ENCODE results near the gene LEP.

LEP gene

DNA sequence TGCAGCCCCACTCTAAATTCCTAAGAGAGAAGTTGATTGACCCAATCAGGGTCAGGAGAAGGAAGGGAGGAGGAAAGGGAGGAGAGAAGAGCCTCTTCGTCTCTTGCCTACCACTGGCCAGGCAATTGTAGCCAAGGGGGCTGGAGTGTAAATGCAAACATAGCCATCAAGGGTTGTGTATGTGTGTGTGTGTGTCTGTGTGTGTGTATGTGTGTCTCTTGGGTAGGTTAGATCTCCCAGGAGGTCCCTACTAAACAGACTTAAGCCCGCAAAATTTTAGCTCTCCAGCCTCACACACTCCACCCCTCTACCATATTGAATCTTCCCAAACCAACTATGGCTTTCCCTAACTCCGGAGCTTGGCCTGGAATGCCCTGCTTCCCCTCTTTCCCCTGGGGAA, 3.8 kb downstream of the LEP start:
- no peak for DNase-seq (ENCODE audit: low read depth in 2 of 3, low spot score in 1 of 3)

DNA sequence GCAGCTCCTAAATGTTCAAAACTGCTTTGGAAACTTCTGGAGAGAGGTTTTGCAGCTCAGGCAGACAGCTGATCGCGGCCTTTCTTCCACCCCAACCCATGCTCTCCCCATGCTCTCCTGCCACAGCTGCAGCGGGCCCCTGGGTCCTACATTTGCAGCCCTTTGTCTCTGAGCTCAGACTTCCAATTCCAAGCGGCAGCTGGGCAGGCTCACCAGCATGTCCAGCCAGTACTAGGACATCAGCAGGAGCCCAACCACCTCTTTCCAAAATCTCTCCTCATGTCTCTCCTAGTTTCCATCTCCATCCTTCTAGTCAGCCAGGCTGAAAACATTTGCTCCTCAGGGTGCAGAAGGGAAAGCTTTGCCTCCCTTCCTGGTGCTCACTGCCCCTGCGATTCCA, 6.0 kb downstream of the LEP start:
- DNase-seq (ENCODE audit: low read depth in 2 of 3, low spot score in 1 of 3): no peak

GRCh38 chr7:128247640-128248194, 6.6 kb downstream of the LEP start:
- DNase-seq (ENCODE audit: low read depth in 2 of 3, low spot score in 1 of 3): no peak

DNA sequence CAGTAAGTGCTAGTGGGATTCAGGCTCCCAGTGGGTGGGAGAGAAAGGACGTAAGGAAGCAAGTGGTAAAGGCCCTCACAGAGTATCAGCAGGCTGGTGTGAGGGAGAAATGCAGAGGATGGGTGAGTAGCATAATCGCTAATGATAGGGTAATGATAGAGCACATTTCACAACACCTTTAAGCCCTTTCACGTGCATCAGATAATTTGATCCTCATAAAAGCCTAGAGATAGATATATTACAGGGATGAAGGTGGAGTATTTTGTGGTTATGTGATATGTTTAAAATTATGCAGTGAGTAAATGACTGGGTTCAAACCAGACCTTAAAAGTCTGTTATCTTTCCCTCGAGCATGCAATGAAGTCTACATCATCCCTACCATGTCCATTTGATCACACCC, 10.3 kb downstream of the LEP start:
- DNase-seq (ENCODE audit: low read depth in 2 of 3, low spot score in 1 of 3): no peak

GRCh38 chr7:128253701-128254100, 12.6 kb downstream of the LEP start:
- DNase-seq (ENCODE audit: low read depth in 2 of 3, low spot score in 1 of 3): no peak

DNA sequence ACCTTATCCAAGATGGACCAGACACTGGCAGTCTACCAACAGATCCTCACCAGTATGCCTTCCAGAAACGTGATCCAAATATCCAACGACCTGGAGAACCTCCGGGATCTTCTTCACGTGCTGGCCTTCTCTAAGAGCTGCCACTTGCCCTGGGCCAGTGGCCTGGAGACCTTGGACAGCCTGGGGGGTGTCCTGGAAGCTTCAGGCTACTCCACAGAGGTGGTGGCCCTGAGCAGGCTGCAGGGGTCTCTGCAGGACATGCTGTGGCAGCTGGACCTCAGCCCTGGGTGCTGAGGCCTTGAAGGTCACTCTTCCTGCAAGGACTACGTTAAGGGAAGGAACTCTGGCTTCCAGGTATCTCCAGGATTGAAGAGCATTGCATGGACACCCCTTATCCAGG, 13.4 kb downstream of the LEP start:
- DNase-seq (ENCODE audit: low read depth in 2 of 3, low spot score in 1 of 3): no peak

DNA sequence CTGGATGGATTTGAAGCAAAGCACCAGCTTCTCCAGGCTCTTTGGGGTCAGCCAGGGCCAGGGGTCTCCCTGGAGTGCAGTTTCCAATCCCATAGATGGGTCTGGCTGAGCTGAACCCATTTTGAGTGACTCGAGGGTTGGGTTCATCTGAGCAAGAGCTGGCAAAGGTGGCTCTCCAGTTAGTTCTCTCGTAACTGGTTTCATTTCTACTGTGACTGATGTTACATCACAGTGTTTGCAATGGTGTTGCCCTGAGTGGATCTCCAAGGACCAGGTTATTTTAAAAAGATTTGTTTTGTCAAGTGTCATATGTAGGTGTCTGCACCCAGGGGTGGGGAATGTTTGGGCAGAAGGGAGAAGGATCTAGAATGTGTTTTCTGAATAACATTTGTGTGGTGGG, 14.2 kb downstream of the LEP start:
- no peak for DNase-seq (ENCODE audit: low read depth in 2 of 3, low spot score in 1 of 3)

DNA sequence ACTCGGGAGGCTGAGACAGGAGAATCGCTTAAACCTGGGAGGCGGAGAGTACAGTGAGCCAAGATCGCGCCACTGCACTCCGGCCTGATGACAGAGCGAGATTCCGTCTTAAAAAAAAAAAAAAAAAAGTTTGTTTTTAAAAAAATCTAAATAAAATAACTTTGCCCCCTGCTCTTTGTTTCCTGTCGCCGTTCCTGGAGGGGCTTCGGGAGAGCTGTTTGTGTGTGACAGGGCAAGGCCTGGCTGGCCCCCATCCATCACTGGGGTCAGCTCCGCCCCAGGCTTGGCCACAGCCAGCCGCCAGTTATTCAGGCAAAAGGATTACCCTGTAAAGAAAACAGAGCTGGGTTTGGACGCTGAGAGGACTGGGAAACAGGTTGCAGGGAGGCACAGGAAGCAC, 16.4 kb downstream of the LEP start:
- DNase-seq (ENCODE audit: low read depth in 2 of 3, low spot score in 1 of 3): no peak

DNA sequence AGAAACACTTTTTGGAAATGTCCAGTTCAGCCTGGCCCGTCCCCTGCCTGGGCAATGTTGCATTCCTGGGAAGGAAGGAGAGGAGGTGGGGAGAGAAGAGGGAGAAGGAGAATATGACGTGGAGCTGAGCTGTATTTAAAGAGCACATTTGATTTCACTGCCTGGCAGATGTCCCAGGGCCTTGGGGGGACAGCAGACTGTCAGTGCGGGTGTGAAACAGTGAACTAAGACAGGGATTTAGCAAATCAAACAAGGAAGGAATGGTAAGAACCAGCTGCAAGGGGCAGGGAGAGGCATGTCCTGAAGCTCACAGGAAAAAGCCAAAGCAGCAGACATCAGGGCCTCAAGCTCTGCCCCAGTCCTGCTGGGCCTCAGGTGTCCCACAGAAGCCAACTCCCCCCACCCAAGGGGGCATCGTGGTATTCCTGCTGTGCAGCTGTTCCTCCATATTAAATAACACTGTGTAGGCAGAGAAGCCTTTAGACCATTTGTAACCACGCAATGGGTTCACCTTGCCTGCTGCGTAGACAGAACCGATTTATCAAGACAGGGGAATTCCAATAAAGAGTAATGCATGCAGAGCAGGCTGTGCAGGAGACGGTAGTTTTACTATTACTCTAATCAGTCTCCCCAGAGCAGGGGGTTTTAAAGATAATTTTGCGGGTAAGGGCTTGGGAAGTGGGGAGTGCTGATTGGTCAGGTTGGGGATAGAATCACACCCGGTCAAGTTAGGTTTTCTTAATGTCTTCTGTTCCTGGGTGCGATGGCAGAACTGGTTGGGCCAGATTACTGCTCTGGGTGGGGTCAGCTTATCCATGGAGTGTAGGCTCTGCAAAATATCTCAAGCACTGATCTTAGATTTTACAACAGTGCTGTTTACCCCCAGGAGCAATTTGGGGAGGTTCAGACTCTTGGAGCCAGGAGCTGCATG, 18.3 kb downstream of the LEP start:
- no peak for DNase-seq (ENCODE audit: low read depth in 2 of 3, low spot score in 1 of 3)

DNA sequence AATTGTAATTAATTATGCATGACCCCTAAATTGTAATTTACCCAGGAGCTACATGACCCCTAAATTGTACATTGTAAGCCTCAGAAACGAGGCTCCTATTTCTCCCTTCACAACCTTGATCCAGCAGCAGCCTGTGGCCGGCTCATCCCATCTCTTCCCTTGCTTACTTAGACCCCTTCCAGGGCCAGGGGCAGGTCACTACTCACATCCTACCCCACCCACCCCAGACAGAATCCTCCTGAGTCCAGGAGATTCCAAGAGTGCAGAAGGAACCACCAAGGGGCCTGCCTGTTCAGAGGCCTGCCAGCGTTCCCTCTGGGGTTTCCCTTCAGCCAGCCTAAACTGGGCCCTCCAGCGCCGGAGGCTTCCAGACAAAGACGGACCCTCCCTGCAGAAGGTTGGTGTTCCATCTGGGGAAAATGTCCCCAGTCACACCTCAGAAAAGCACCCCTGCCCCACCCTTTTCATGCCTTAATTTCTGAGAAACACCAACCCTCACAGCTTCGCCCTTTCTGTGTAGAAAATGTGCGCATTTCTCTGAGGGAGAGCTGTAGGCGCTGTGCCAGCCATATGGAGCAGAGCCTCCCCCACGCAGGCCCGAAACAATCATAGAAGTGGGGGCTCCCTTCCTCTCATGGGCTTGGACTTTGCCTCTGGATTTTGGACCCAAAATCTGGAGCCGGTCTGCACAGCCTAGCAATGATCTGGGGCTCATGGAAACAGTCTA, 19.2 kb downstream of the LEP start:
- DNase-seq (ENCODE audit: low read depth in 2 of 3, low spot score in 1 of 3): no peak

GRCh38 chr7:128262273-128263028, 21.4 kb downstream of the LEP start:
- no peak for DNase-seq (ENCODE audit: low read depth in 2 of 3, low spot score in 1 of 3)

GRCh38 chr7:128263420-128263819, 22.3 kb downstream of the LEP start:
- no peak for DNase-seq (ENCODE audit: low read depth in 2 of 3, low spot score in 1 of 3)

DNA sequence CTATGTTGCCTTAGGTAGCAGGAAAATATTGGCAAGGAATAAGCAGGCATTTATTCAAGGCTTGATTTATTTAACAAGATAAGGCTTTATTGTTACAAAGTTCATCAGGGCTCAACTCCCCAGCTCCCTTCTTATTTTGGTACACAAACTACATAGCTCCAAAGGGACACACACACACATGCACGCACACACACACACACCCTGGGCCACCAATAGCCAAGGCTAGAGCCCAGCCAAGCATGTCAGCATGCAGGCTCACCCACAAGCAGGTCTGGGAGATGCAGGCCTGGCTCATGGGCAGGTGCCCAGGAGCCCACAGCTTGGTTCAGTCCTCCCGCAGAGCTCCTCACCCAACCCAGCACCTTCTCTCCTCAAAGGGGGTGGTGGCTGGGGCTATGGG, 23.4 kb downstream of the LEP start:
- no peak for DNase-seq (ENCODE audit: low read depth in 2 of 3, low spot score in 1 of 3)

GRCh38 chr7:128265156-128265905, 24.3 kb downstream of the LEP start:
- DNase-seq (ENCODE audit: low read depth in 2 of 3, low spot score in 1 of 3): no peak

DNA sequence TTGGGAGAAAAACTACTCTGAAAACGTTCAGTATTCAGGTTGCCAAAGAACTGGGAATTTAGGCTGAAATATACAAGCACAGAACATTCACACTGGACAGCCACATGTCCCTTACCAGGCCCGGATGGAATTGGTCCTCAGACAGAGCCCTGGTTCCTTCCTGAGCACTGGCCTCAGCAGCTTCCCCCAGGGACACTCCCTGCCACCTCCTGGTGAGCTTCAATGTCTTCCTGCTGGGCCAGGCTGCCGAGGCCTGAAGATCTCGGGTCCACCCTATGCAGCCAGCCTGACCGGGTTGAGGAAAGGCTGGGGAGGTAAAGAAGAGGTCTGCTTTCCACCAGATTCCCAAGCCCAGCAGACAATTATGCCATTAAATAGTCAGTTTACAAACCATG, 24.8 kb downstream of the LEP start:
- DNase-seq (ENCODE audit: low read depth in 2 of 3, low spot score in 1 of 3): no peak

- no peak for DNase-seq (ENCODE audit: low read depth in 2 of 3, low spot score in 1 of 3)
Measured at GRCh38 chr7:128266529-128266882, 25.4 kb downstream of the LEP start.

DNA sequence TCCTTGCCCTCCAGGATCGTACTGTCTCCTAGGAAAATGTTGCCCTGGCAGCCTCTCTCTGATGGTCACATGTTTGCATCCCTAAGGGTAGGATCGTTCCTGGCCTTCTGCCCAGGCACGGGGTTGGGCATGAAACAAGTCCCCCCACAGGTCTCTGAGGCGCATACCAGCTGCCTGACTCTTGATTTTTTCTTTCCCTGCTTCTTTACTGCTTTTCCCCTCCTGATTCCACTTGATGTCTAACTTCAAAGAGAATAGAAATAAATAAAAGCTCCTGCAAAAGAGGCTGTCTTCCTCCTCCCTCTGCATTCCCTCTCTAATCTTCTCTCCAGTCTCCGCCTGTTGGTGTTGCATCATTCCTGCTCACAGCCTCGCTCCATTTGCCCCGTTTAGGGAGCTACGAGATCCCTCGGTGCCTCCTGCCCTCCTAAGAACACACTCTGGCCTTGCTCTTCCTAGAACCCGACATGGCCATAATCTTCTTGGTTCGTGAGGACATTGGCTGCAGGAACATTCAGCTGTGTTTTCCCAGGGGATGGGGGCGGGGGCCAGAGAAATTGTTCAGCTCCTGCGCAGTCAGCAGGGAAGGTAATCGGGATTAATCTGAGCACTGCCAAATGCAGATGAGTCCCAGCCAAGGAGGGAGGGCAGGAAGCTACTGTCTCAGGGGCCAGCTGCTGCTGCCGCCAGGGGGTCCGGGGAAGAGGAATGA, 26.0 kb downstream of the LEP start:
- no peak for DNase-seq (ENCODE audit: low read depth in 2 of 3, low spot score in 1 of 3)

- no peak for DNase-seq (ENCODE audit: low read depth in 2 of 3, low spot score in 1 of 3)
Measured at GRCh38 chr7:128267595-128267924, 26.5 kb downstream of the LEP start.

DNA sequence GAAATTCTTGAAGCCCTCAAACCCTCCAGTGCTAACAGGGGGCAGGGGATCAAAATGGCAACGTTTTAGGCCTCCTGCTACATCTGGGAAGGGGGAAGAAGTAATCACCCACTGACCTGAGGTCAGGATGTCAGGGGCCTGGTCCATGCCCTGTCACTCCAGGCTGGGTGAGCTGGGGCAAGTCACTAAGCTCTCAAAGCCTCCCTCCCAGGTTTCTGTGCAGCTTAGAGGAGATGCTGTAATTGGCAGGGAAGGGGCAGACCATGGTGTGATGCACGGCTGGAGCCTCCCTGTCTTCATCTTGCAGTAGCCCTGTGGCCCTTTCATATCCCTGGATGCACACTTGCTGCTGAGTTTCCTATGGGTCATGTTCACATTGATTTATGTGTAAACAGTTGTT, 27.2 kb downstream of the LEP start:
- no peak for DNase-seq (ENCODE audit: low read depth in 2 of 3, low spot score in 1 of 3)

DNA sequence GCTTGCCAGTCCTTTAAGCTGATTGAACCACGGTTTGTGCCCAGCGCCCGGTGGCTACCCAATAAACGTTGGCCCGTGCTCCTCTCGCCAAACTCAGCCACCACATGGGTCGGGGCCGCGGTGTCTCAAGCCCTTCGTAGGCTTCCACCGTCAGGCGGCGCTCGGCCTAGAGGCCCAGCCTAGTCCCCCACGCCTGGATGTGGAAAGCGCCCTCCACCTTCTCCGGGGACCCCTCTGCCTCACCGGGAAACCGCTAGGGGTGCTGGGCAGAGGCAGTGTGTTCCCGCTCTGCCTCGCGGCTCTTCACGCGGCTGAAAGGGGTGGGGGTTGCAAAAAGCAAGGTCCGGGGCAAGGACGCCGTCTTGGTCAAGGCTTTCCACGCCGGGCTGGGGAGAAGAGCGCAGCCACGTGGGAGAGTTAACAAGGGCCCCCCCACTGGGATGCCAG, 29.8 kb downstream of the LEP start:
- no peak for DNase-seq (ENCODE audit: low read depth in 2 of 3, low spot score in 1 of 3)
